ENCODE data around the gene SMCR8. TPM values are rescaled to one million over a fixed set of nuclear protein-coding genes. Genes with fewer than 3 reads are reported as not detected.

Gene SMCR8
- total RNA-seq, 2 donors from 2014 or later = 10.2 to 11.9 TPM

- DNase-seq (ENCODE audit: low spot score) = no peak
- intact Hi-C loops (cut with DNase I) = loop anchor here in 1 of 2 donors (5.0 kb wide), 1 partner anchor 702 kb away; no protein-coding TSS in a partner anchor
These were observed 898 bp upstream of the SMCR8 start for GRCh38 chr17:18314059-18314730.

DNA sequence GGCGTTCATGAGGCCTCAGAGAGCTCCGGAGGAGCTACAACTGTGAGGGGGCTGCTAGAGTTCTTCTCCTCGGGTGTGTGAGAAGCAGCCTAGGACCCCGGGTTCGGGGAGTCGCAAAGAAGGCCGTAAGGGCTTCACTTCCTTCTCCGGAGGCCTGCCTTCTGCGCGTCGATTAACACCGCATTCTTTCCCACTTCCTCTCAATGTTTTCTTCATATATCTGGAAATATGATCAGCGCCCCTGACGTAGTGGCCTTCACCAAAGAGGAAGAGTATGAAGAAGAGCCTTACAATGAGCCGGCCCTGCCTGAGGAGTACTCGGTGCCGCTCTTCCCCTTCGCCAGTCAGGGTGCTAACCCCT lies 449 bp downstream of the SMCR8 start:
- intact Hi-C loops (cut with DNase I) = no loop called here
- DNase-seq (ENCODE audit: low spot score) = no peak

GRCh38 chr17:18315961-18316360 lies 868 bp downstream of the SMCR8 start:
- DNase-seq (ENCODE audit: low spot score) = no peak
- intact Hi-C loops (cut with DNase I) = no loop called here

- intact Hi-C loops (cut with DNase I) = no loop called here
- DNase-seq (ENCODE audit: low spot score) = no peak
These were observed 3.0 kb downstream of the SMCR8 start for GRCh38 chr17:18318117-18318516.

DNA sequence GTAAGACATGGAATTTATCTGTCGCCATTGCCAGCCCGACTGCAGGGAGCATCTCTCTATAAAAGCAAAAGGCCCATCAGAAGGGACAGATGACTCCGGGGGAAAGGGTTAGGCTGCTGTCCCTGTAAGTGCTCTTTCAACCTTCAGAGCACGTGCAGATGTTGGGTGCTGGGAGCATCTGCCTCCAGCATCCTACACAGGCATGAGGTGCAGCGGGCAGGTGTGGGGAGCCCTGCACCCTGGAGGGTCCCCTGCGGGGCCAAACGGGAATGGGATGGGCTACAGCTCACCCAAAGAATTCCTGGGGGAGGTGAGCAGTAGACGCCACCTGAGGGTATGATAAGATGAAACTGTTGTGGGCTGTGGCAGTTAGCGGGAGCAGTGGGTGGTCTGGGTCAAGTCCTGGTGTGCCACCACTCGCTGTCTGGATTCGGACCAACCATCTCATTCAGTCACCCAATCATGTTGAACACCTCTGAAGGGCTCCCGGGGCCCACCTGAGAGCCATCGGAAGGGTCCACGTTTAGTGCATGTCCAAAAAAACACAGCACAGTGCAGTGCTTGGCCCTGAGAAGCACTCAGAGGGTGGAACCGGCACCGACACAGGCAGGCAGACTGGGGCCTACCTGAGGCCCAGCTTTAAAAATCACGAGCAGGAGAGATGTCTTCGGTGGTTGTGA lies 3.8 kb downstream of the SMCR8 start:
- DNase-seq (ENCODE audit: low spot score) = no peak
- intact Hi-C loops (cut with DNase I) = no loop called here

GRCh38 chr17:18319604-18320256 lies 4.6 kb downstream of the SMCR8 start:
- no peak for DNase-seq (ENCODE audit: low spot score)
- intact Hi-C loops (cut with DNase I) = loop anchor here in 1 of 2 donors (10.0 kb wide), 1 partner anchor 75 kb away; no protein-coding TSS in a partner anchor

- no peak for DNase-seq (ENCODE audit: low spot score)
- intact Hi-C loops (cut with DNase I) = loop anchor here in 1 of 2 donors (10.0 kb wide), 1 partner anchor 76 kb away; no protein-coding TSS in a partner anchor
These were observed 5.2 kb downstream of the SMCR8 start for GRCh38 chr17:18320301-18320700.

DNA sequence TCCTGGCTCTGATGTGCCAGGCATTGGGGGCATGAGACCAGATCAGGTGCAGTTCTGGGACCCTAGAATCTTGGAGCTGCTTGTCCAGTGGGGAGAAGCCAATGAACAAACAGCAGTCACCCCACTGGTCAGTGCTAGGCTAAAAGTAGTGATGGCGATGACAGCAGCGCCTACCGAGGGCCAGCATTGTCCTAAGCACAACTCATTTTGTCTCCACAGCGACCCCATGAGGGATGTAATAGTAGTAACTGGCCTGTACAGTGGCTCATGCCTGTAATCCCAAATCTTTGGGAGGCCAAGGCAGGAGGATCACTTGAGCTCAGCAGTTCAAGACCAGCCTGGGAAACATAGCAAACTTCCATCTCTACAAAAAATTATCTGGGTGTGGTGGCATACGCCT lies 6.2 kb downstream of the SMCR8 start:
- intact Hi-C loops (cut with DNase I) = loop anchor here in 1 of 2 donors (10.0 kb wide), 1 partner anchor 77 kb away; no protein-coding TSS in a partner anchor
- DNase-seq (ENCODE audit: low spot score) = no peak

DNA sequence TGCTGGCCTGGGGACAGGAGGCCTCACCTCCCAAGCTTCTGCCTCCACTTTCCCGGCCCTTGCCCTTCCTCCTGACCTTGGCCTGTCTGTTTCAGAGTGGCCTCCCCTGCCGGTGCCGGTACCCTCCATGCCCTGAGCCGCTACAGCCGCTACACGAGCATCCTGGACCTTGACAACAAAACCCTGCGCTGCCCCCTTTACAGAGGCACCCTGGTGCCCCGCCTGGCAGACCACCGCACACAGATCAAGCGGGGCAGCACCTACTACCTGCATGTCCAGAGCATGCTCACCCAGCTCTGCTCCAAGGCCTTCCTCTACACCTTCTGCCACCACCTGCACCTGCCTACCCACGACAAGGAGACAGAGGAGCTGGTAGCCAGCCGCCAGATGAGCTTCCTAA lies 7.4 kb downstream of the SMCR8 start:
- DNase-seq (ENCODE audit: low spot score) = no peak
- intact Hi-C loops (cut with DNase I) = loop anchor here in 1 of 2 donors (10.0 kb wide), 1 partner anchor 78 kb away; no protein-coding TSS in a partner anchor

GRCh38 chr17:18323007-18323406 lies 7.9 kb downstream of the SMCR8 start:
- intact Hi-C loops (cut with DNase I) = loop anchor here in 1 of 2 donors (10.0 kb wide), 1 partner anchor 78 kb away; no protein-coding TSS in a partner anchor
- DNase-seq (ENCODE audit: low spot score) = no peak

- intact Hi-C loops (cut with DNase I) = loop anchor here in 1 of 2 donors (10.0 kb wide), 1 partner anchor 79 kb away; no protein-coding TSS in a partner anchor
- DNase-seq (ENCODE audit: low spot score) = no peak
These were observed 8.5 kb downstream of the SMCR8 start for GRCh38 chr17:18323507-18324139.

GRCh38 chr17:18324140-18325050 lies 9.3 kb downstream of the SMCR8 start:
- DNase-seq (ENCODE audit: low spot score) = peak; percentile 84
- intact Hi-C loops (cut with DNase I) = loop anchor here in 1 of 2 donors (10.0 kb wide), 1 partner anchor 80 kb away; no protein-coding TSS in a partner anchor

DNA sequence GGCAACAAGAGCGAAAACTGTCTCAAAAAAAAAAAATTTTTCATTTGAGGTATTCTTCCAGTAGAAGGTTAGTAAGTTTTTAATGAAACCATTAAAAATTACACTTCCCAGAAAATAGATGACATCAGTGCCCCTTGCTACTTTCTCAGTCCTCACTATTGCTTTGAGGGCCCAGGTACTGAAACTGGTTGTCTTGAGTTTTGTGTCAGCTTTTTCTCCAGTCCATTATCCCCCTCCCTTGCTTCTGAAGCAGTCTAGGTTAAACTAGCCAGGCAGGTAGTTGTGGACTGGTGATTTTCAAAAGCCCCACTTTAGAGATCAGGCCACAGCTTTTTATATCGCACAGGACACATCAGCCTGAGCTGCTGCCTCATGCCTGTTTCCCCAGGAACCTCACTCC lies 10.9 kb downstream of the SMCR8 start:
- no peak for DNase-seq (ENCODE audit: low spot score)
- intact Hi-C loops (cut with DNase I) = loop anchor here (2.0 to 10.0 kb wide), 2 partner anchors 21 to 81 kb away; no protein-coding TSS in a partner anchor

DNA sequence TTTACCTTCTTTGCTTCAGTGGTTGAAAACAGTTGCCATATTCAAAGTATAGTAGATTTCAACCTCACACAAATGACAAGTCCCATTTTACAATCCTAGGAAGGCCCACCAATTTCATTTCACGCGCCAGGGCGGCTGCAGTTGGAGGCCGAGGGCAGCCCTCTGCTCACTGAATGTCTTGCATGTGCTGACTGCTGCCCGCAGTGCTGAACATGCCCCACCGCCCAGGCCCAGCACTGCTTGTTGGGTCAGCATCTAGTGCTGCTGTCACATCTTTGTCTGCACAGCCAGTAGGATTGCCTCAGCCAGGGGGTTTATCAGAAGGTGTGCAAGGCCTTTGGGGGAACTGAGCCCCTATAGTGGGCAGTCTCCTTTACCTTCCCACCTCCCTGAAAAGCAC lies 11.5 kb downstream of the SMCR8 start:
- intact Hi-C loops (cut with DNase I) = loop anchor here (2.0 to 10.0 kb wide), 2 partner anchors 20 to 82 kb away; no protein-coding TSS in a partner anchor
- no peak for DNase-seq (ENCODE audit: low spot score)

- intact Hi-C loops (cut with DNase I) = loop anchor here (2.0 to 10.0 kb wide), 2 partner anchors 20 to 82 kb away; no protein-coding TSS in a partner anchor
- DNase-seq (ENCODE audit: low spot score) = no peak
These were observed 12.0 kb downstream of the SMCR8 start for GRCh38 chr17:18327093-18327492.

GRCh38 chr17:18327556-18327955 lies 12.5 kb downstream of the SMCR8 start:
- no peak for DNase-seq (ENCODE audit: low spot score)
- intact Hi-C loops (cut with DNase I) = loop anchor here (2.0 to 10.0 kb wide), 2 partner anchors 19 to 83 kb away; no protein-coding TSS in a partner anchor

DNA sequence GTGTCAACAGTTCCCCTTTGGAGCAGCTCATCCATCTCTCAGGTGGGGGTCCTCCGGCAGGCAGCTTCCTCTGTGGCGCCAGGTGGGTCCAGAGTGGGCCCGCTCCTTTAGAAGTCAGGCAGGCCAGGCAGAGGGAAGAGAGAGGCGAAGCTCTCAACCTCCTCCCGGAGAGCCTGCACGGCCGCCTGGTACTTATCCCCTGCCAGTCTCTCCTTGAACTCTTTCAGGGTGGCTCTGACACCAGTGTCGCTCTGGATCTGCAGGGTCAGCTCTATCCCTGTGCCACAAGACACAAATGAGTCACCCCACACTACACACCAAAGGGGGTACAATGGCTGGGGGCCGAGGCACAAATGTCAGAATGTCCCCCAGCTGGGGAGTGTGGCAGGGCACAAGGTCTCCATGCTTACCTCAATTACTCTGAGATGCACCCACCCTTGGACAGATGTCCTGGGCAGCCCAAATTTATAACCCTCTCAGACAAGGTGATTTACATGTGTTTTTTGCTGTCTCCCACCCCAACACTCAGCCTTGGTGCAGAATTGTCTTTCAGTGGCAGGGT lies 13.6 kb downstream of the SMCR8 start:
- DNase-seq (ENCODE audit: low spot score) = no peak
- intact Hi-C loops (cut with DNase I) = loop anchor here in 1 of 2 donors (10.0 kb wide), 1 partner anchor 84 kb away; no protein-coding TSS in a partner anchor

- no peak for DNase-seq (ENCODE audit: low spot score)
- intact Hi-C loops (cut with DNase I) = loop anchor here in 1 of 2 donors (5.0 kb wide), 1 partner anchor 1395 kb away; no protein-coding TSS in a partner anchor
These were observed 16.8 kb downstream of the SMCR8 start for GRCh38 chr17:18331879-18332278.

All from posterior vena cava (tissue), 2 donors.